Fibroblast of the conjunctiva (primary cell): ENCODE data around the gene DCTPP1.
A peak's percentile ranks its signal among the peaks of the same experiment; 100 is the strongest.

ENCODE experiments used
- DNase-seq: peaks from one replicate; pipeline ENCODE4 v3.0.0-alpha.2; 2010; ENCODE audit warnings: low read depth

DCTPP1 gene

GRCh38 chr16:30381291-30382041 is 48.4 kb downstream of the DCTPP1 start:
- DNase-seq = no peak

GRCh38 chr16:30380803-30381208 is 49.0 kb downstream of the DCTPP1 start:
- no peak for DNase-seq

- no peak for DNase-seq
Measured at GRCh38 chr16:30380072-30380802, 49.6 kb downstream of the DCTPP1 start.

- DNase-seq = no peak
Measured at GRCh38 chr16:30379158-30379783, 50.6 kb downstream of the DCTPP1 start.

- DNase-seq = peak; percentile 96
Measured at GRCh38 chr16:30378236-30379157, 51.3 kb downstream of the DCTPP1 start.

DNA sequence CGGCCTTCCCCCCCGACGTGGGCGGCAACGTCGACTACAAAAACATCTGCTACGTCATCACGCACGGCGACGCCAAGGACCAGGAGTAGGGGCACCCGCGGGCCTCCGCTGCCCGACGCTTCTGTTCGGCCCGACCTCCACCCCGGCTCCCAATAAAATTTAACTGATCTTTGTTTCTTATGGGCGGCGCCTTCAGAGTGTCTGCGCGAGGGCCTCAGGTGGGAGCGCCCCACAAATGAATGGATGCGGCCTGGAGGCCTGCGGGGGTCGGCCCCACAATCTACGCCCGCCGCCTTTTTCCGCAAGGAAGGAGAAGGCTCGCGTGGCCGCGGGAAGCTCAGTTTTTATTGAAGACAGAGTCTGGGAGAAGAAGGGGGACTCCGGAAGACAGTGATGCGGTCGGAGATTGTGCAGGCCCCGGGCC is 52.0 kb downstream of the DCTPP1 start:
- DNase-seq = peak; percentile 80

DNA sequence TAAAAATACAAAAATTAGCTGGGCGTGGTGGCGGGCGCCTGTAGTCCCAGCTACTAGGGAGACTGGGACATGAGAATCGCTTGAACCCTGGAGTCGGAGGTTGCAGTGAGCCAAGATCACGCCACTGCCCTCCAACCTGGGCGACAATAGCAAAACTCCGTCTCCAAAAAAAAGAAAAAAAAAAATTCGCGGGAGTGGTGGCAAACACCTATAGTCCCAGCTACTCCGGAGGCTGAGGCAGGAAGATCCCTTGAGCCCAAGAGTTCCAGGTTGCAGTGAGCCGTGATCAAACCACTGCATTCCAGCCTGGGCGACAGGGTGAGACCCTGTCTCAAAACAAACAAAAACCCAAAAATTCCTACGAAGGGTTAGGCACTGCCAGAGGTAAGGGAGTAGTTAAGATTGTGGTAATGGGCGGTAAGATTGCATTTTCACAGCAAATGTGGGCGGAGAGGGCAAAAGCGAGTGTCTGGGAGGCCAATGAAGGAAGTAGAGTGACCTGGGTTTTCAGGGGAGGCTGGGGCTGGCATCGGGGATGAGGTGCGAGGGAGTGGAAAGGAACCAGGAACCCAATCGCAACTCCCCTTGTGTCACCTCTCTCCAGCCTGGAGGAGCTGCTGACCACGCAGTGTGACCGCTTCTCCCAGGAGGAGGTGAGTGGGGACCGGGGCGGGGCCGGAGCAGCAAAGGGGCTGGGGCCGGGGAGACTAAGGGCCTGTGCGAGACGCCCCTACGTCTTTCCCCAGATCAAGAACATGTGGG is 52.6 kb downstream of the DCTPP1 start:
- no peak for DNase-seq

DNA sequence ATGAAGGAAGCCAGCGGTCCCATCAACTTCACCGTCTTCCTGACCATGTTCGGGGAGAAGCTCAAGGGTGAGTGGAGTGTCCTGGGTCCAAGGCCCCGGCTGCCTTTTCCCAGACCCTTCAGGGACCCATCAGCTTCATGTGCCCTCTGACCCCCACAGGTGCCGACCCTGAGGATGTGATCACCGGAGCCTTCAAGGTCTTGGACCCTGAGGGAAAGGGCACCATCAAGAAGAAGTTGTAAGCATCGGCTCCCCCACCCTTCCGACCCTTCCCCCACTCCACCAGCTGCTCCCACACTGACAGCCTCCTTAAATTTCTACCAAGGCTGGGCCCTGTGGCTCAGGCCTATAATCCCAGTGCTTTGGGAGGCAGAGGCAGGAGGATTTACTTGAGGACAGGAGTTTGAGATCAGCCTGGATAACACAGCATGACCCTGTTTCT is 53.3 kb downstream of the DCTPP1 start:
- DNase-seq = no peak

DNA sequence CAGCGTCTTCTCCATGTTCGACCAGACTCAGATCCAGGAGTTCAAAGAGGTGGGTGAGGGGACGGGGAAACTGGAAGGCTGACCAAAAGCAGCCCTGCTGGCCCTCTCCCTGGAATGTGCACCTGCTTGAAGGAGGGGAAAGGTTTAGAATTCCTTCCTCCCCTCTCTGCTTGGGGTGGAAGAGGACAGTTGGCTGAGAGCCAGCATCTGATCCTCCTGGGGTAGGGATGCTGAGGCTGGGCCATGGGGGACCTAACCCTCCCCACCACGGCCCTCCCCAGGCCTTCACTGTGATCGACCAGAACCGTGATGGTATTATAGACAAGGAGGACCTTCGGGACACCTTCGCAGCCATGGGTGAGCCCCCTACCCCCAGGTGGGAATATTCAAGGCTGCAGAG is 54.0 kb downstream of the DCTPP1 start:
- no peak for DNase-seq

GRCh38 chr16:30374538-30374937 is 55.3 kb downstream of the DCTPP1 start, which contains the start of gene MYL11:
TSS of gene MYL11 (plus strand) at chr16:30374802. CDS start at chr16:30374858, 56 bp downstream.
- no peak for DNase-seq
